ENCODE measurements around the gene FRYL. TPM values are rescaled to one million over a fixed set of nuclear protein-coding genes. Genes with fewer than 3 reads are reported as not detected.

Gene FRYL
- total RNA-seq, 3 donors from 2014 or later, result 205 to 416 (median 330) TPM

DNA sequence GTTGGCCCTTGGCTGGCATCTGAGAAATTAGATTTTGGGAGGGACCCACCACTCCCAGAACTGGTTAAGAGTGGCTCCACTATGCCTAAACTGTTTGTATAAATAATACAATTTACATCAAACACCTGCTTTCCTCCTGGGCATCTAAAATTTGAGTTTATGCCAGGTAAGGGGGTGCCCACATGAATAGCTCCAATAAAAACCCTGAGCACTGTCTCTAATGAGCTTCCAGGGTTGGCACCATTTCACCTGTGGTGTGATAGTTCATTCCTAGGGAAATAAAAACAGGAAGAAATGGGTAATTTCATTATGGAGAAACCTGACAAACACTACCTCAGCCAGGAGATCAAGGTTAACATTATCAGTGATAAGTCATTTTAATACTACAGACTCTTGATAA lies 119.7 kb downstream of the FRYL start:
- DNase-seq (no peak), ATAC-seq (peak; percentile 73)
- Histone ChIP-seq H3K4me1 (ENCODE audit: low read depth) (peaks cover 32% of the 10 kb centered on the region), H3K36me3 (ENCODE audit: low read depth) (no peaks in the 10 kb centered on the region), H3K9me3 (no peaks in the 10 kb centered on the region), H3K4me3 (no peak overlapping the region)
- intact Hi-C loops (cut with DNase I, micrococcal nuclease), result no loop called here
- TF ChIP-seq, protein P1, sequence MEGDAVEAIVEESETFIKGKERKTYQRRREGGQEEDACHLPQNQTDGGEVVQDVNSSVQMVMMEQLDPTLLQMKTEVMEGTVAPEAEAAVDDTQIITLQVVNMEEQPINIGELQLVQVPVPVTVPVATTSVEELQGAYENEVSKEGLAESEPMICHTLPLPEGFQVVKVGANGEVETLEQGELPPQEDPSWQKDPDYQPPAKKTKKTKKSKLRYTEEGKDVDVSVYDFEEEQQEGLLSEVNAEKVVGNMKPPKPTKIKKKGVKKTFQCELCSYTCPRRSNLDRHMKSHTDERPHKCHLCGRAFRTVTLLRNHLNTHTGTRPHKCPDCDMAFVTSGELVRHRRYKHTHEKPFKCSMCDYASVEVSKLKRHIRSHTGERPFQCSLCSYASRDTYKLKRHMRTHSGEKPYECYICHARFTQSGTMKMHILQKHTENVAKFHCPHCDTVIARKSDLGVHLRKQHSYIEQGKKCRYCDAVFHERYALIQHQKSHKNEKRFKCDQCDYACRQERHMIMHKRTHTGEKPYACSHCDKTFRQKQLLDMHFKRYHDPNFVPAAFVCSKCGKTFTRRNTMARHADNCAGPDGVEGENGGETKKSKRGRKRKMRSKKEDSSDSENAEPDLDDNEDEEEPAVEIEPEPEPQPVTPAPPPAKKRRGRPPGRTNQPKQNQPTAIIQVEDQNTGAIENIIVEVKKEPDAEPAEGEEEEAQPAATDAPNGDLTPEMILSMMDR (IDR thresholded peaks at IDR 0.05), result no peak

DNA sequence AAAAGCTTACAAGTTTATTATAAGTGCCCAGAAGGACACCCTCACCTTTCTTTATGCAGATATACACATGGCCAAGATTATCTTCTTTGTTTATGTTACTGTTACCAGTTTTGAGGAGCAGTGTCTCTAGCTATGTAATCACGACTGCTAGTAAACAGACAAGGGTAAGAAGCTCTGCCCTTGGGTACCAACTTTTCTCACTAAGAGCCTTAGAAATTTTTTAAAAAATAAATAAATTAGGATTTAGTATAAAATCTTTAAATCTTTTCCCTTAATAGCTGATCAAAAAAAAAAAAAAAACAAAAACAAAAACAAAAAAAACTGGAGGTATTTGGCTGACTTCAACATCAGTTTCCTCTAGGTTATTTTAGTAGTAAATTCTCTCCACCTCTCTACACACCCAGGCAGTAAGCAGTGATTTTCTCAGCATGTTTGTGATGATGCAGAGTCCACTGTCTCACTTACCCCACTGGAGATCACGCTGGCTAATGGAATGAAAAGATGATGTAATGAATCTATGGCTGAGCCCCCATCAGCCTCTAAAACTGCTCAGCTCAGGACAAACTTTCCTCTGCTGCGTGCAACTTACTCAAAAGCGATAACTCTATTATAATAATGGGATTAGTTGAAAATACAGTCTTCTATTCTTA lies 125.9 kb downstream of the FRYL start:
- ATAC-seq, result peak; percentile 34
- H3K9me3 ChIP-seq, result no peaks in the 10 kb centered on the region
- intact Hi-C loops (cut with DNase I, micrococcal nuclease), result no loop called here
- peaks cover 16% of the 10 kb centered on the region for H3K4me1 ChIP-seq (ENCODE audit: low read depth)
- TF ChIP-seq, protein P1 (IDR thresholded peaks at IDR 0.05), result no peak
- DNase-seq, result no peak
- no peak overlapping the region for H3K4me3 ChIP-seq
- no peaks in the 10 kb centered on the region for H3K36me3 ChIP-seq (ENCODE audit: low read depth)

DNA sequence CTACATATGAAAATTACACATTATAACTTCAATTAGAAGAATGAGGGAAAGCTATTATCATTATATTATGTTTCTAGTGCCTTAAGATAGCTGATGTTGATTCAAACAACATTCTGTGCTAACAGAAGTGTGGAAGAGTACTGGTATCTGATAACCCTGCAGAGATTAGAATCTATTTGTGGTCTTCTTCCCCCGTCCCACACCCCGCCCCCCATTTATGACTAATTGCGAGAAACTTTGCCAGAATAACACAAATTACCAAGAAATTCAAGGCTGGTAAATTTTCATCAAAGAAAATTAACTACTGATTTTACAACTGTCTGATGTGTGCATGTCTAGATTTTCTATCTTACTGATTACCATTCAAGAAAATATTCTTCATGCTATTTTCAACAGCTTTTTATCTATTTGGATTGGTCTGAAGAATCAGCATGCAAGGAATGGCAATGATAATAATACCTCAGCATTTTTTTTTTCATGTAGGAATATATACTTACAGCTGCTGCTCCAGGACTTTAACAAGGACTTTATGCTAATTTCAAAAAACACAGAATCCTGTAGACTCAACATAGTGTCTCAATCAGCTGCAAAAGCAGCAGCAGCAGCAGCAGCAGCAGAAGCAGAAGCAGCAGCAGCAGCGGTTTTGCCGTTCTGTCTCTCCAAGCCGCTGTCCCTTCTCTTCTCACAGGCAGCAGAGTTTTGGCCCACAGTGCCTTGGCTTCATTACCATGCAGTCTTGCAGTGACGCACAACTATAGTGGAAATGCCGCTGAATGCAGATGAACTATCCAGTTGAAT lies 126.7 kb downstream of the FRYL start:
- intact Hi-C loops (cut with DNase I, micrococcal nuclease), result no loop called here
- TF ChIP-seq, protein P1 (IDR thresholded peaks at IDR 0.05), result no peak
- no peak for DNase-seq
- Histone ChIP-seq H3K4me1 (ENCODE audit: low read depth) (peaks cover 16% of the 10 kb centered on the region), H3K4me3 (no peak overlapping the region), H3K9me3 (no peaks in the 10 kb centered on the region), H3K36me3 (ENCODE audit: low read depth) (no peaks in the 10 kb centered on the region)
- ATAC-seq, result peak; percentile 67

DNA sequence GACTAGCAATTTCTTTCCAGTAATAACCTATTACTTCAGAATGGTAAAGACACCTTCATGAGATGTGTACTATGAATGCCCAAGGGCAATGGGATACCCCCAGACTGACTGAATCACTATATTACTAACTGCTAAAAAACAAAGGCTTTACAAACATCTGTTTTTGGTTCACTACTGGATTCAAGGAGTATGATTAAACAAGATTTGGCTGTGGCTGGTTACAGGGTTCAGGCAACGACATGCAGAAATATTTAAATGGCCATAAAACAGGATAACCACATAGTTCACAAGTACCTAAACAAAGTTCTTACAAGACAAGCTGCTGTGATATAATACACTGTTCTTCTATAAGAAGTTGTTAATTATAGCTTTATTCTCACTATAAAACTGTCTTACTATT lies 128.2 kb downstream of the FRYL start:
- no peaks in the 10 kb centered on the region for H3K9me3 ChIP-seq
- no peak for ATAC-seq
- no peak overlapping the region for H3K4me3 ChIP-seq
- TF ChIP-seq, protein P1 (IDR thresholded peaks at IDR 0.05), result no peak
- peaks cover 16% of the 10 kb centered on the region for H3K4me1 ChIP-seq (ENCODE audit: low read depth)
- intact Hi-C loops (cut with DNase I, micrococcal nuclease), result no loop called here
- H3K36me3 ChIP-seq (ENCODE audit: low read depth), result no peaks in the 10 kb centered on the region
- DNase-seq, result no peak

- H3K4me3 ChIP-seq, result no peak overlapping the region
- ATAC-seq, result no peak
- no peaks in the 10 kb centered on the region for H3K9me3 ChIP-seq
- TF ChIP-seq, protein P1 (IDR thresholded peaks at IDR 0.05), result no peak
- DNase-seq, result no peak
- intact Hi-C loops (cut with DNase I, micrococcal nuclease), result no loop called here
- H3K4me1 ChIP-seq (ENCODE audit: low read depth), result peaks cover 12% of the 10 kb centered on the region
- H3K36me3 ChIP-seq (ENCODE audit: low read depth), result no peaks in the 10 kb centered on the region
These were observed 130.6 kb downstream of the FRYL start for GRCh38 chr4:48649505-48649904.
